IMR-90 (cell line): ENCODE data around the gene SRPRB. TPM values are rescaled to one million over a fixed set of nuclear protein-coding genes. Genes with fewer than 3 reads are reported as not detected.
A peak's percentile ranks its signal among the peaks of the same experiment; 100 is the strongest.

Experiments
- ATAC-seq: fragments of 200-7000 bp; cut with Tn5 transposase; 2 replicates; pipeline ENCODE4 v1.9.1; 2020; ENCODE audit warnings: low read depth, mild to moderate bottlenecking, moderate library complexity
- BruUV-seq: library from RNA; stranded (reverse); fragments of 400-500 nt; replicated peaks from 2 replicates; lab custom pipeline; 2021; lab: Mats Ljungman, UMichigan
- CTCF ChIA-PET: fragments of 300-600 bp; formaldehyde crosslinking; extraction: SDS; loops from one replicate; lab custom pipeline; 2021; ENCODE audit warnings: antibody characterized with exemption; lab: Yijun Ruan, JAX
- POLR2A ChIA-PET: fragments of 300-600 bp; sonication (Branson Sonifier 250); formaldehyde crosslinking; loops from one replicate; lab custom pipeline; 2022; ENCODE audit warnings: antibody characterized with exemption; ENCODE audit not compliant: unreplicated experiment; lab: Charles Lee
- DNase-seq: peaks from one replicate; pipeline ENCODE4 v3.0.0; 2013
- H2AFZ ChIP-seq: replicated peaks from 2 replicates; pipeline ENCODE3; 2013; ENCODE audit warnings: low read length, mild to moderate bottlenecking; ENCODE audit not compliant: poor library complexity
- H2AK5ac ChIP-seq: 2 replicates; pipeline ENCODE4 v1.6.1; 2013; ENCODE audit warnings: low read depth, low read length, inconsistent platforms
- H2AK9ac ChIP-seq: replicated peaks from 2 replicates; pipeline ENCODE3; 2013; ENCODE audit warnings: mild to moderate bottlenecking, low read depth, low read length, moderate library complexity; ENCODE audit not compliant: poor library complexity
- H2BK120ac ChIP-seq: 2 replicates; pipeline ENCODE4 v1.6.1; 2013; ENCODE audit warnings: low read depth, low read length, inconsistent platforms
- H2BK15ac ChIP-seq: 3 replicates; pipeline ENCODE4 v1.6.1; 2013; ENCODE audit warnings: low read depth, low read length, inconsistent platforms
- H2BK20ac ChIP-seq: 2 replicates; pipeline ENCODE4 v1.6.1; 2013; ENCODE audit warnings: low read depth, mild to moderate bottlenecking, inconsistent platforms, low read length, moderate library complexity
- H2BK5ac ChIP-seq: 2 replicates; pipeline ENCODE4 v1.6.1; 2013; ENCODE audit warnings: mild to moderate bottlenecking, low read depth, low read length, inconsistent platforms; ENCODE audit not compliant: poor library complexity, severe bottlenecking
- H3K14ac ChIP-seq: replicated peaks from 2 replicates; pipeline ENCODE4 v1.6.1; 2013; ENCODE audit warnings: low read depth, low read length, inconsistent platforms
- H3K18ac ChIP-seq: 2 replicates; pipeline ENCODE4 v1.6.1; 2013; ENCODE audit warnings: low read depth, low read length, control low read depth
- H3K23ac ChIP-seq: 2 replicates; pipeline ENCODE4 v1.6.1; 2013; ENCODE audit warnings: low read depth, low read length, inconsistent platforms
- H3K27ac ChIP-seq: 2 replicates; pipeline ENCODE4 v1.5.1; 2013; ENCODE audit warnings: mild to moderate bottlenecking, control low read depth, low read length; ENCODE audit not compliant: insufficient read depth
- H3K27me3 ChIP-seq: 2 replicates; pipeline ENCODE4 v1.6.1; 2013; ENCODE audit warnings: low read length; ENCODE audit not compliant: control insufficient read depth, insufficient read depth
- H3K36me3 ChIP-seq: 2 replicates; pipeline ENCODE4 v1.6.1; 2013; ENCODE audit warnings: low read length, mixed read lengths; ENCODE audit not compliant: control insufficient read depth, insufficient read depth
- H3K4ac ChIP-seq: 2 replicates; pipeline ENCODE4 v1.6.1; 2013; ENCODE audit warnings: low read depth, low read length, inconsistent platforms
- H3K4me1 ChIP-seq: 2 replicates; pipeline ENCODE4 v1.6.1; 2013; ENCODE audit warnings: low read length, mixed read lengths; ENCODE audit not compliant: control insufficient read depth, insufficient read depth
- H3K4me2 ChIP-seq: 2 replicates; pipeline ENCODE4 v1.6.1; 2013; ENCODE audit warnings: low read depth, mild to moderate bottlenecking, control low read depth, low read length, moderate library complexity
- H3K4me3 ChIP-seq: 2 replicates; pipeline ENCODE4 v1.5.1; 2013; ENCODE audit warnings: low read depth, mild to moderate bottlenecking, control low read depth, low read length, moderate library complexity; ENCODE audit not compliant: insufficient read depth
- H3K56ac ChIP-seq: 2 replicates; pipeline ENCODE4 v1.6.1; 2013; ENCODE audit warnings: low read length, inconsistent platforms; ENCODE audit not compliant: insufficient read depth; ENCODE audit errors: extremely low read depth
- H3K79me1 ChIP-seq, 2 experiments: 2 replicates each; pipeline ENCODE4 v1.6.1; 2013; ENCODE audit warnings: low read length in 2 of 2, inconsistent platforms in 1 of 2, low read depth in 1 of 2
- H3K9ac ChIP-seq: 2 replicates; pipeline ENCODE4 v1.6.1; 2013; ENCODE audit warnings: low read depth, low read length, control low read depth
- H3K9me1 ChIP-seq: 2 replicates; pipeline ENCODE4 v1.6.1; 2013; ENCODE audit warnings: low read length, inconsistent platforms; ENCODE audit not compliant: insufficient read depth
- H3K9me3 ChIP-seq: 2 replicates; pipeline ENCODE4 v1.6.1; 2013; ENCODE audit warnings: low read length; ENCODE audit not compliant: control insufficient read depth, insufficient read depth
- H4K20me1 ChIP-seq: 2 replicates; pipeline ENCODE4 v1.6.1; 2013; ENCODE audit warnings: low read length, inconsistent platforms; ENCODE audit not compliant: insufficient read depth
- H4K5ac ChIP-seq: 2 replicates; pipeline ENCODE4 v1.6.1; 2013; ENCODE audit warnings: mild to moderate bottlenecking, low read depth, low read length, control low read depth
- H4K8ac ChIP-seq, 2 experiments: 2 replicates each; pipeline ENCODE4 v1.6.1; 2013; ENCODE audit warnings: low read depth in 2 of 2, low read length in 2 of 2, control low read depth in 1 of 2, inconsistent platforms in 1 of 2
- H4K91ac ChIP-seq: 2 replicates; pipeline ENCODE4 v1.6.1; 2013; ENCODE audit warnings: low read depth, low read length, inconsistent platforms; ENCODE audit not compliant: insufficient read depth
- BHLHE40 ChIP-seq: fragments of 150-350 bp; IDR thresholded peaks from 2 replicates; pipeline ENCODE4 v1.6.1; 2016; ENCODE audit warnings: mild to moderate bottlenecking, low read depth, low read length
- CHD1 ChIP-seq: IDR thresholded peaks from 2 replicates; pipeline ENCODE4 v1.6.1; 2012; ENCODE audit warnings: low read depth, low read length, improper control_type of control experiment
- MAZ ChIP-seq: IDR thresholded peaks from 2 replicates; pipeline ENCODE4 v1.6.1; 2012; ENCODE audit warnings: low read depth, mild to moderate bottlenecking, low read length, improper control_type of control experiment, moderate library complexity, borderline replicate concordance
- MXI1 ChIP-seq: IDR thresholded peaks from 2 replicates; pipeline ENCODE4 v1.6.1; 2012; ENCODE audit warnings: low read depth, mild to moderate bottlenecking, low read length, moderate library complexity, borderline replicate concordance
- NFE2L2 ChIP-seq: fragments of 150-350 bp; IDR thresholded peaks from 2 replicates; pipeline ENCODE4 v1.6.1; 2016; ENCODE audit warnings: low read depth, mild to moderate bottlenecking, low read length
- POLR2A ChIP-seq: IDR thresholded peaks from 2 replicates; pipeline ENCODE4 v1.6.1; 2012; ENCODE audit warnings: mild to moderate bottlenecking, low read depth, low read length
- WGBS, 2 experiments: methylation state at CpG; one replicate each; pipeline versions ENCODE4 v1.1.5 to v1.1.7; 2013; ENCODE audit warnings: missing lambda C conversion rate in 2 of 2; ENCODE audit not compliant: insufficient read length in 1 of 2; ENCODE audit errors: extremely low coverage in 2 of 2; 5-methylcytosine and 5-hydroxymethylcytosine counted together
- dilution Hi-C: fragments of 300-500 bp; cut with HindIII; formaldehyde crosslinking; loops from one replicate; pipeline ENCODE4 v1.14.3; 2018; ENCODE audit warnings: low sequenced_read_pairs; ENCODE audit not compliant: unreplicated experiment
- in situ Hi-C: fragments of 300-500 bp; cut with MboI; formaldehyde crosslinking; loops from 3 replicates; pipeline ENCODE4 v1.14.3; 2019; ENCODE audit warnings: low sequenced_read_pairs, inconsistent platforms, mixed read lengths
- intact Hi-C: fragments of 100-400 bp; cut with micrococcal nuclease; formaldehyde crosslinking; loops from 2 replicates; pipeline ENCODE4 v1.10.0; 2022
- polyA plus RNA-seq, 3 experiments: library from polyadenylated mRNA; depleted of rRNA; stranded (reverse); fragments of >200 nt; gene quantifications; 2 replicates each; pipeline ENCODE4 v1.2.3, GENCODE V29; 2012; ENCODE audit warnings: low replicate concordance in 1 of 3
- total RNA-seq: library from RNA; depleted of rRNA; stranded (reverse); fragments of >200 nt; gene quantifications from 2 replicates; pipeline ENCODE4 v1.2.3, GENCODE V29; 2012

Gene SRPRB
- total and polyA plus RNA-seq, 2 of the 4 experiments (the other 2 are of a cell fraction), result 28.8 to 131 TPM

- POLR2A ChIA-PET, result no interaction called here
These were observed 28.7 kb upstream of the SRPRB start for GRCh38 chr3:133776794-133777438.

More at GRCh38 chr3:133776794-133777438, 28.7 kb upstream of the SRPRB start:
- no peak for ATAC-seq
- H3K36me3 ChIP-seq, result no peaks in the 10 kb centered on the region
- no peak overlapping the region for H3K27ac ChIP-seq
- H3K18ac ChIP-seq, result no peak overlapping the region
- no peak overlapping the region for H2BK120ac ChIP-seq
- H4K91ac ChIP-seq, result no peak overlapping the region
- CTCF ChIA-PET, result no interaction called here
- no peak overlapping the region for H2BK15ac ChIP-seq
- intact Hi-C loops (no loop called here), in situ Hi-C loops (no loop called here), dilution Hi-C loops (no loop called here)
- no peak overlapping the region for H3K14ac ChIP-seq
- 78% methylated on average over 5 of the region's 7 CpGs; no CpG with 5 or more reads in 1 of the 2 experiments for WGBS, 2 experiments
- no peaks in the 10 kb centered on the region for H4K20me1 ChIP-seq
- no peak for DNase-seq
- peak overlapping the region; percentile 21 for H2AFZ ChIP-seq
- H2AK5ac ChIP-seq, result no peak overlapping the region
- no peak overlapping the region for H4K5ac ChIP-seq
- peaks cover 8% of the 10 kb centered on the region for H3K27me3 ChIP-seq
- H4K8ac ChIP-seq, result no peak overlapping the region
- H3K4me1 ChIP-seq, result no peaks in the 10 kb centered on the region
- no peak overlapping the region for H3K4me3 ChIP-seq
- H2BK20ac ChIP-seq, result no peak overlapping the region
- H3K23ac ChIP-seq, result no peak overlapping the region
- H3K56ac ChIP-seq, result no peak overlapping the region
- no peak overlapping the region for H2AK9ac ChIP-seq
- no peak for TF ChIP-seq MXI1
- TF ChIP-seq NFE2L2, result no peak
- TF ChIP-seq CHD1, result no peak
- no peak for TF ChIP-seq BHLHE40
- no peak for TF ChIP-seq POLR2A
- no peak for TF ChIP-seq MAZ
- no peaks in the 10 kb centered on the region for H3K79me1 ChIP-seq
- no peak overlapping the region for H3K9ac ChIP-seq
- H3K9me1 ChIP-seq, result no peaks in the 10 kb centered on the region
- no peak overlapping the region for H2BK5ac ChIP-seq
- H3K4ac ChIP-seq, result no peak overlapping the region
- H3K9me3 ChIP-seq, result no peaks in the 10 kb centered on the region
- no TSS peak for BruUV-seq
- no peak overlapping the region for H3K4me2 ChIP-seq
